Mucosa of gallbladder (tissue), 1 donor: ENCODE results near the gene TOB2. TPM values are rescaled to one million over a fixed set of nuclear protein-coding genes. Genes with fewer than 3 reads are reported as not detected.

Source experiments
- DNase-seq: peaks from one replicate; pipeline ENCODE4 v3.0.0-alpha.2; 2020; ENCODE audit warnings: low spot score
- total RNA-seq: library from RNA; stranded (reverse); gene quantifications from one replicate; pipeline ENCODE4 v1.2.1, GENCODE V29; 2021
- donor health status: DM: no; HTN: no; CAD: no.

Gene TOB2, protein sequence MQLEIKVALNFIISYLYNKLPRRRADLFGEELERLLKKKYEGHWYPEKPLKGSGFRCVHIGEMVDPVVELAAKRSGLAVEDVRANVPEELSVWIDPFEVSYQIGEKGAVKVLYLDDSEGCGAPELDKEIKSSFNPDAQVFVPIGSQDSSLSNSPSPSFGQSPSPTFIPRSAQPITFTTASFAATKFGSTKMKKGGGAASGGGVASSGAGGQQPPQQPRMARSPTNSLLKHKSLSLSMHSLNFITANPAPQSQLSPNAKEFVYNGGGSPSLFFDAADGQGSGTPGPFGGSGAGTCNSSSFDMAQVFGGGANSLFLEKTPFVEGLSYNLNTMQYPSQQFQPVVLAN
- total RNA-seq: 131 TPM

DNA sequence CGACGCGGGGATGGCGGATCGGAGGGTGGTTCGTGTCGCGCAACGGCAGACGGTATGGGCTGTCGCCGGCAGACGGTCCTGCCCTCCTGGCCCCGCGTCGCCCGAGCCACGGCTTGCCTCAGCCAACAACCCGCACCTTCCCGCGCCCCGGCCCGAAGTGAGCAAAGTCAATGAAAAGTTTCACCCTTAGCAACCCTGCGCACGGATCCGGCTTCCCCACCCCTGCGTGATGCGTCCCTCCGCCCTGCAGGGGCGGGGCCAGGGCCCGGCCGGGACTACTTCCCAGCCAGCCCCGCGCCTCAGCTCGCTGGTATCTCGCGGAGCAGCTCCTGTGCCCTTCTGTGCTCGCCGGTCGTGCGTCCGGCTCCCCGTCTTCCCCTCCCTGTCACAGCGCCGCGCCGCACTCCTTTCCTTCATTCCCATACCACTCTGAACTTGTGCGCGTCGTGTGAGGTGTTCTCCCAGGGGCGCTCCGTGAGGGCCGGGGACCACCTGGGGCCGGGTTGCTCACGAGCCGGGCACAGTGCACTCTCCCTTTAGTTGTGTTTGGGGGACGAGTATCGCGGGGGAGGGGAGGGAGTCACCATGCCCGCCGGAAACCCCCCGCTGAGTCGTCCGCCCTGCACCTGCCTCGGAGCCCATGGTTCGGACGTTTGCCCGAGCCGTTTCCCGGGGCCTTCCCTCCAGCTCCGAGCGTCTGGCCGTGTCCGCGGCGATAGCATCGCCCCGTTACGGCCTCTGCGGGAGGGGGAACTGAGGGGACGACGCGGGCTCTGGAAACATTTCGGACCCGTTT, at the start of gene TOB2:
TSS of gene TOB2 (minus strand) at position 163 of the 796 bp plus-strand sequence. CDS start 9,456 bp downstream, outside the sequence.
- DNase-seq: peak; percentile 96

DNA sequence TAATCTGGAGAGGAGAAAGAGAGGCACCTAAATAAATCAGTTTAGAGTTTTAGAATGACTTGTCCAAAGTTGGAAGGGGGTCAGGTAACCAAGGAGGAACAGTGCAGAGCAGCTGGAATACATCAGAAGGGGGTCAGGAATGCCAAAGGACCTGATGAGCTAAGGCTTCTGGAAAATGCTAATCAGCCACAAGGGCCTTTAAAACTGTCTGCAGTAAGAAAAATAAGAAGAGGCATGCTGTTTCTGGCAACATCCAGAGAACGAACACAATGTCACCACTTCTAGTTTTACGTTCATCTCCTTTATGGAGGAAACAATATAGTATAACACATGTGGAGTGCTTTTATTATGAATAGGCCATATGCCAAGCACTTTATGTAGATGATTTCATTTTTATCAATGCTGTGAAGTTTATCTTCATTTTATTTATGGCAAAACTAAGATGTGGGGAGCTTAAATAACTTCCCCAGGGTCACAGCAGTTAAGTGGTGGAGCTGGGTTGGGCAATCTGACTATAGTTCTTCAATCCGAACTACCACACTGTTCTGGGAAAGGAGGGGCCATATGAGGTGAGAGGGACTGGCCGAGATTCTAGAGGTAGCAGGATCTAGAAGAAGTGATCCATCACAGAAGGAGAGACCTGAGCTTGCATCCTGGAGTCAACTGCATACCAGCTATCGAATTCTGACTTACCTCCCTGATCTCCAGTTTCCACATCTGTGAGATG, 44.9 kb upstream of the TOB2 start:
- DNase-seq: no peak

DNA sequence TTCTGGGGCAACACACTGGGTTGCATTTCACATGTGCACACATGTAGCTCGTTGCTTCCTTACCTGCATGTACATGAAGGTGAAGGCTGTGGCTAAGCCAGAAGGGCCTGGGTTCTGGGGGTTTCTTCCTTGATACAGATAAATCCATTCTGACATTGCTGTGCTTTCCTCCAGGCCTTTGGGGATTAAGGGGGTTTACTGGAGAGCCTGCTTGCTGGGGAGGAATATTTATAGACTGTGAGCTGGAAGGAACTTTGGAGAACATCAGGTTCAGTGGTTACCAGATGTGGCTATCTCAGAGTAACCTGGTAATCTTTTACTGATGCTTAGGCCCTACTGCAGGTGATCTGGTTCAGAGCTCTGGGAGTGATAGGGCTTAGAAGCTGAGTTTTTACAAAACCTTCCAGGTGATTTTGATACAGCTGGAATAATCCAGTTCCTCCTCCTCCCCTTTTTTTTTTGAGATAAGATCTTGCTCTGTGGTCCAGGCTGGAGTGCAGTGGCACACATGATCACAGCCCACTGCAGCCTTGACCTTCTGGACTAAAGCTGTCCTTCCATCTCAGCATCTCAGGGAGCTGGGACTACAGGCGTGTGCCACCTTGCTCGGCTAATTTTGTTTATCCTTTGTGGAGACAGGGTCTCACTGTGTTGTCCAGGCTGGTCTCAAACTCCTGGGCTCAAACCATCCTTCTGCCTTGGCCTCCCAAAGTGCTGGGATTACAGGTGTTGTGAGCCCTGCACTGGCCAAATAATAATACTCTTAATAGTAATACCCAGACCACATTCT, 42.2 kb upstream of the TOB2 start:
- DNase-seq: no peak

DNA sequence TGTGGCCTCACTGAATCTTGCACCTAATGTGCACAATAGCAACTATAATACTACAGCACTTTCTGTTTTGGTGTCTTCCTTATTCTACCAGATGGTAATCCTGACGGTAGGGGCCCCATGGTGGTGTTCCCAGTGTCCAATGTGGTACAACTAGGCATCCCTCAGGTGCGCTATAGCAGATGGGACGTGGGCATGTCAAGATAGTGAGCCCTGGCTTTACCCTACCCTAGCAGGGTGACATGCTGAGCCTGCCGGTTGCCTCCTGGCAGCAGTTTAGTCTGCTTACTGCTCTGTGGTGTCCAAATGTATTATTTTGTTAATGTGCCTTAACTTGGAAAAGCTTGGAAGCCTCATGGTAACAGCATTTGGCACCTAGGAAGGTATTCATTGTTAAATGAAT, 41.5 kb upstream of the TOB2 start:
- DNase-seq: no peak

DNA sequence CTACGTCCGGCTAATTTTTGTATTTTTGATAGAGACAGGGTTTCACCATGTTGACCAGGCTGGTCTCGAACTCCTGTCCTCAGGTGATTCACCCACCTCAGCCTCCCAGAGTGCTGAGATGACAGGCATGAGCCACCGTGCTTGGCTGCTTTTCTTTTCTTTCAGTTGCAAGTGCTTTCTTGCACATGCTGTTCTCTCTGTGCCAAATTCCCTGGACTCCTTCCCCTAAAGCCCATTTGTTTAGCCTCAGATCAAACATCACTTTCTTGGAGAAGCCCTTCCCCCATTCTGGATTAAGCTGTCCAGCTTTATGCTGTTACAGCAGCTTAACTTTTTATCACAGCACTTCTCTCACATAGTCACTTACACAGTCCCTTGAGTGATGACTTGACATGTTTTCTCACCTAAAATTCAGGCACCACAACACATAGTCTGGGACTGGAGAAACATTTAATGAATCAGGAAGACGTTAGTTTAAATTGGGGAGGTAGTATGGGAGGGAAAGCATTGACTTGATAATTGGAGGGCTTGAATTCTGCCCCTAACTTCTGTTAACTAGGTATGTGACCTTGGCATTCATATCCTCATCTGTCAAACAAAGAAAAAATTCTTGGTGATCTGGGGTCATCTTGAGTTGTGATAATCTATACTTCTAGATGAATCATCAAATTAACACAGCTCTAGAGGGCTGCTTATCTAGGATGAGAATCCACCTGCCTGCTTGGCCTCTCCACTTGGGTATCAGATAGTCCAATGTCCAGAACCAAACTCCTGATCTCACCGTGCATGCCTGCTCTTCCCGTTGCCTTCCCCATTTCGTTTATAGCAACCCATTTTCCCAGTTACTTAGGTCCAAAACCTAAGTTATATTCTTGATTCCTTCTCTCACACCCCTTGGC, 40.7 kb upstream of the TOB2 start:
- DNase-seq: peak; percentile 49

DNA sequence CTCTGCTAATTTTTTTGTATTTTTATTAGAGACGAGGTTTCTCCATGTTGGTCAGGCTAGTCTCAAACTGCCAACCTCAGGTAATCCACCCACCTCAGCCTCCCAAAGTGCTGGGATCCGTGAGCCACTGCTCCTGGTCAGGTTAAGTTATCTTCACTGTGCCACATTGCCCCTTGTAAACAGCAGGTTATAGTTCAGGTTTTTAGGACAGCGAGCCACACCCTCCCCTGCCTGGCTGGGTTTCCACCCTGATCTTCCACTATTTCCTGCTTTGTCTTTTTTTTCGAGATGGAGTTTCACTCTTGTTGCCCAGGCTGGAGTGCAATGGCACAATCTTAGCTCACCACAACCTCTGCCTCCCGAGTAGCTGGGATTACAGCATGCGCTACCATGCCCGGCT, 38.4 kb upstream of the TOB2 start:
- no peak for DNase-seq

DNA sequence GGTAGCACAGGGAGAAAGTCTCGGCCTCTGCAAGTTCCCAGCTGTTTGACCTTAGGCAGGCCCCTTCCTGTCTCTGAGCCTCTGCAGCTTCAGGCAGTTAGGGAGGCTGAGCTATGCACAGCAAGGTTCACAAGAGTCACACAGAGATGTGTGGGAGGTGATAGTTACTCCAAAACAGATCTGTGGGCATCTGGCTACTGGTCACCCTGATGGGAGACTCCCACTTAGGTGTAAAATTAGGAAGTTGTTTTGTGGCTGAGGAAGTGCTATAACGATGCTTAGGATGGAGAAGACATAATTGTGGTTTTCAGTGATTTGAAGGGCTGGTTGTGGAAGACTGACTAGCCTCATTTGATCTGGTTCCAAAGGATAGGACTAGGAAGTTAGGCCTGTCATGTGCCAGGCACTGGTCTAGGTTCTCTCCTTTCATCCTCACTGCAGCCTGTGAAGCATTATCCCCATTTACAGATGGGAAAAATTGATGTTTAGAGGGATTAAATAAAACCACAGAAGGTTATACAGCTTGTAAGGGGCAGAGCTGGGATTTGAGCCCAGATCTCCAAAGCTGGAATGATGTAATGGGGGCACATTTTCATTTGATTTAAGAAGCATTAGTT, 35.8 kb upstream of the TOB2 start:
- DNase-seq: no peak

DNA sequence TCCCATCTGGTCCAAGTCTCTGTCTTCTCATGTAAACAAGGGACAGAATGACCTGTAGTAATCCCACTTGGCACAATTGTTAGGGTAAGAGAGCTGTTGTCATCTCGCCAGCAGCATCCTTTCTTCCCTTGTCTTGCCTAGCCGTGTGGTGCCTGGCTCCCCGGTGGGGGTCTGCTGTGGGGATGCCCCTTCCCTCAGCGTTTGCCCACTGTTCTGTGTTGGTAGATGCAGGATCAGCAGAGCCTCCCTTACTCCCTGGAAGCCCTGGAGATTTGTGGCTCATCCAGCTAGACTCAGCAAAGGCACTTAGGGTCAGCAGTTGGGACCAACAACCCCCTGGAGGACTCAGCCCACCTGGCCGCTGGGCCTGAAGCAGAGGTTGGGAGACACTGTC, 35.3 kb upstream of the TOB2 start:
- no peak for DNase-seq

DNA sequence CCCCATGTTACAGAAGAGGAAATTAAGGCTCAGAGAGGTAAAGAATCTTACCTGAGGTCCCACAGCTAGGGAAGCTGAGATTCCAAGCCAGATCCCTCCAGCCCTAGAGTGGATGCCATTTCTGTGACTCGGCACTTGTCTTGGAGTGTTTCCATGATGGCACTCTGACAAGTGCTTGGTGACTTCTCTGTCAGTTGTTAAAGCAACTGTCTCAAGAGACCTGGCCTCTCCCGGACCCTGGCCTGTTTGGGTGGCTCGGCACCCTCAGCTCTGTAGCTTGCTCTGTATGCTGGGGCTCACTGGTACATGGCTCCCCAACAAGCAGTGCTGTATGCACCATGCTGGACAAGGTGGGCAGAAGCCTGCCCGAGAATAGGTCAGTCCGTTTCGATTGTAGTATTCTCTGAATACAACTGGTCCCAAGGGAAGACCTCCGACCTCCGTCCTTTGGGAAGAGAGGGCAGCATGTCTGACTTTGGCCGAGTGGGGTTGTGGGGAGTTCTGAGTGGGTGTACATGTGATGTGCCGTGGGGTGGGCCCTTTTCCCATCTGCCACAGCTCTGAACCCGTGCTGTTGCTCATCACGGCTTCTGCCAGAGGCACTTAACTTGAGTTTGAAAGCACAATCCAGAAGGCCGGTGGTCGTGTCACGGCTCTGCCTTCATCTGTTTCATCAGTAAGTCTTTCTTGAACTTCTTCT, 34.7 kb upstream of the TOB2 start:
- DNase-seq: no peak

DNA sequence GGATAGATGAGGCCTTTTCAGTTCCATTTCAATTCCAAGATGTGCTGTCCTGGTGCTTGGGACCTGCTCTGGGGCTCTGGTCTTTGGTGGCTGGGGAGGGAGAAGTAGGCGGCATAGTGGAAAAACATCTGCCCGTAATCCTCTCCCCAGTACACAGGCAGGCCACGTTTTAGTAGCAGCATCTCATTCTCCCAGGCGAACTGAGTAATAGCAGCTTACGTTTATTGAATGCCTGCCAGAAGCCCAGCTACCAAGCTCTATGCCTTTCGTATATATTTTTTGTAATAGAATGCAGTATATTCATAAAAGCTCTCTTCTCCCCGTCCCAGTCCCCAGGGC, 33.8 kb upstream of the TOB2 start:
- no peak for DNase-seq

DNA sequence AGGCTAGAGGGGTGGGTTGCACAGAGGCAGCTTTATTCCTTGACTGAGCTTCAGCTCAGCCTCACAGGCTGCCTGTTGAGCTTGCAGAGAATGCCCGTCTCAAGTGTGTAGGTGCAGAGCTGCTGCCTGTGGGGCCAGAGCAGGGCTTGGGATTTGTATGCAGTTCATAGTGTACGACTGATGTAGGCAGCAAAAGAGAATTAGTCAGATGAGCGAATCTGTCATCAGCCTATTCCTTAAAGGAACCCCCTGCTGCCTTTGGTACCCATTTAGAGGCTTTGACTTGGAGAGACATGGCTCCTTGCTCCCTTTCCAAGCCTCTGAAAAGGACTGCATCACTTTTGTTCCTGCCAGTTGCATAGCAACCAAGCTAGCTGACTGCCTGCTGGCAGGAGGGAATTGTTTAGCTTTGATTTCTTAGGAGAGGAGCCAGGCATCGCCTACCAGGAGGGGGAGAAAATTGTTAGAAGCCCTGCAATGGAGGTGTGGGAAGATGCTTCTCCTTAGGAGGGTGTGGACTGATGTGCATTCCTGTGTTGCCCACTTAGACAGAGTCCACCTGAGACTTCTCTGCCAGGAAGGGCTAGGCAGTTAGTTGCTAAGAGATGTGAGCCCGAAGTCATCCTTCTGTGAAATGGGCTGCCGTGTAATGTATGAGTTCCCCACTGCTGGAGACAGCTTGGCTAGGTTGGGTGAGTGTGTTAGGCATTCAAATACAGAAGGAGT, 33.2 kb upstream of the TOB2 start:
- no peak for DNase-seq

DNA sequence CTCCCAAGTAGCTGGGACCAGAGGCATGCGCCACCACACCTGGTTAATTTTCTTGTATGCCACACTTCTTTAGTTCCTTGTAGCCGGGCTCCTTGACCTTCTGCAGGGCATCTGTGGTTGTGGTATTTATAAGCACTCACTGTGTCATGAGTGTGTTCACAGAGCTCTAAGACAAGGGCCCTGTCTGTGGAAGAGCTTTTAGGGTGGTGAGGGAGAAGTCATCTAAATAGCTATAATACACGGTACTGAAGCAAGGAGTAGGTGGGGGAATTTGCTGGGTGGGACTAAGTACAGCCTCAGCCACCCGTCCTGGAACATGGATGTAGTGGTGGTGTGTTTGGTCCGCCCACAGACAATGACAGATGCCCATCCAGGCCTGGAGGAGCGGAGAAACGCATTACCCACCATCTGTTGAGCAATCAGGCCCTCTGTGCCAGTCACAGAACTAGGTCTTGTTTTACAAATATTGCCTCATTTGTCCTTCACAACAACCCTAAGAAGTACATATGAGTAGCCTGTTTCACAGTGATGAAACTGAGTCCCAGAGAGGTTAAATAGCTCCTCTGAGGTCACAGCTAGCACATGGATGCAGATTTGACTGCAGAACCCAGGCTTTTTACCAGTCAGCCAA, 32.4 kb upstream of the TOB2 start:
- DNase-seq: no peak

DNA sequence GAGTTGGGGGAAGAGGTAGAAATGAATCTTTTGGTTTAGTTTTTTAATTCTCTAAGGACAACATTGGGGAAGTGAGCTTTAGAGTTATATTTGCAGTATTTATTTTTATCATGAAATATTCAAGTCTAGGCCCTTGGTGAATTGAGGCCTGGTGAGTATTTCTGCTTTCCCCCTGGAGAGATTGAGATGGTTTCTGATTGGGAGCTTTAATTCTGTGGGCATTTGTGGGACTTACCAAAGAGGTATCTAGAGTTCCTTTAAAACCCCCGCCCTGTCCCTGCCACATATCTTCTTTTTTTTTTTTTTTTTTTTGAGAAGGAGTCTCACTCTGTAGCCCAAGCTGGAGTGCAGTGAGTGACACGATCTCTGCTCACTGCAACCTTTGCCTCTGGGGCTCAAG, 31.9 kb upstream of the TOB2 start:
- no peak for DNase-seq

DNA sequence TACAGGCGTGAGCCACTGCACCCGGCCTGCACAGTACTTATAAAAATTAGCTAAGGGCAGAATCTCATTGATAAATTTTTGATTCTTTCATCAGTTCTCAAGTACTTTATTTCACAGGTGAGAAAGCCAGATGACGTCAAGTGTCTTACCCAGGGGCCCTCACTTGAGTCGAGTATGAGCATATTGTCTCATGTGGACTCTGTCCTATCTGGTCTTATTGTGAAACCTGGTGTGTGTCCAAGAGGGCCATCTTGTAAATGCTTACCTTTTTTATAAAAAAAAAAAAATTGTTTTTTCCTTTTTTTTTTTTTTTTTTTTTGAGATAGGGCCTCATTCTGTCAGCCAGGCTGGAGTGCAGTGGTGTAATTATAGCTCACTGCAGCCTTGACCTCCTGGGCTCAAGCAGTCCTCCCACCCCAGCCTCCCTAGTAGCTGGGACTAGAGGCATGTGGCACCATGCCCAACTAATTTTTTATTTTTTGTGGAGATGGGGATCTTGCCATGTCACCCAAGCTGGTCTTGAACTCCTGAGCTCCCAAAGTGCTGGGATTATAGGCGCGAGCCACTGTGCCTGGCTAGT, 28.4 kb upstream of the TOB2 start:
- DNase-seq: no peak

DNA sequence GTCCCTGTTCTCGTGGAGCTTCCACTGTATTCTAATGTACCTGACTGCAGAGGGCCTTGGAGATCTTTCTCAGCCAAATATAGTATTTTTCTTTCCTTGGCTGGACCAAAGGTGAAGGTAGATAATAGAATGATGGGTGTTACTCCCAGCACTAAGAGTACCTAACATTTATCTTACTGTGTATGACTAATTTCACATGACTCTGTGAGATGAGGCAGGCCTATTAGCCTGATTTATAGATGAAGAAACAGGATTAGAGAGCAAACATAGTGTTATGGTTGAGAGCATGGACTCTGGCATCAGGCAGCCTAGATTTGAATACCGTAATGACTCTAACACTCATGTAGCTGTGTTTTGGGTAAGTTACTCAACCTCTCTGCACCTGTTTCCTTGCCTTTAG, 25.0 kb upstream of the TOB2 start:
- no peak for DNase-seq

DNA sequence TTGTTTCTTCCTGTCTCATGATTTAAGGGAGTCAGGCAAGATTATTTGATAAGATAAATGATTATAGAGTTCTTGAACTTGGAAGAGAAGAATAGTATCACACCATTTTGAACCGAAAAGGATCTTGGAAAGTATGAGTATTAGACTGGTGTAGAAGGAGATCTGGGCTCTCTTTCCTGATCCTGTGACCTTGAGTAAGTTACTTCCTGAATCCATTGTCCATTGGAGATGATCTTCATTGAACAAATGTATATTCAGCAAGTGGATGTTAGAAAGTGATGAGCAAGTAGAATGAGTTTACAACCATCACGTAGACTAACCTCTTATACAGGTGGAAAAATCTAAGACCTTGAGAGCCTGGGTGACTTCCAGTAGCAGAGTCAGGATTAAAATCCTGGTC, 24.3 kb upstream of the TOB2 start:
- DNase-seq: no peak

DNA sequence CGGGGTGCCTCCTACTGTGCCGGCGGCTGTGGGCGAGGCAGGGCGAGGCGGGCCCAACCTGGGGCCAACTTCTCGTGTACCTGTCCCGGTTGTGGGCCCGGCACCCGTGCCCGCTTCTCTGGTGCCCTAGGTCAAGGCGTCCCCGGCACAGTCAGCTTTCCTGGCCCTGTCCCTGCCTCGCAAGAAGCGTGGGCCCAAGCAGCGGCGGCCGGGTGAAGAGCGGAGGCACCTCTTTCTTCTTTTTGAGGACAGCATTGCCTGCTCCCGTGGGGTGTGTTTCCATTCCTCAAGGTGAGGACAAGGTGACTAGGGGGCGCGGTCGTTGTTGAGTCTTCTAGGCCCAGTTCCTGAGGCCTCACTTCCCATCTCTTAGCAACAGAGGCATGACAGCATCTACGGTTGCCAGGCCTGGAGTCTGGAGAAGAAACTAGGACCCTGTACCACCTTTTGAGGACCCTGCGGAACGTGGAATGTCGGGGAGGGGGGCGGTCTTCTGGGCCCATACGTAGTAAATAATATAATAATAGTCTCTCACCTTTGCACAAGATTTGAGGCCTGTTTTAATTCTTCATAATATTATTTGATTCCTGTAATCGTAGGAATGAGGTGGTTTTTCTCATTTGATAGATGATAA, 22.7 kb upstream of the TOB2 start:
- no peak for DNase-seq
